ENCODE data around the gene ARHGAP44.

ARHGAP44 gene, protein sequence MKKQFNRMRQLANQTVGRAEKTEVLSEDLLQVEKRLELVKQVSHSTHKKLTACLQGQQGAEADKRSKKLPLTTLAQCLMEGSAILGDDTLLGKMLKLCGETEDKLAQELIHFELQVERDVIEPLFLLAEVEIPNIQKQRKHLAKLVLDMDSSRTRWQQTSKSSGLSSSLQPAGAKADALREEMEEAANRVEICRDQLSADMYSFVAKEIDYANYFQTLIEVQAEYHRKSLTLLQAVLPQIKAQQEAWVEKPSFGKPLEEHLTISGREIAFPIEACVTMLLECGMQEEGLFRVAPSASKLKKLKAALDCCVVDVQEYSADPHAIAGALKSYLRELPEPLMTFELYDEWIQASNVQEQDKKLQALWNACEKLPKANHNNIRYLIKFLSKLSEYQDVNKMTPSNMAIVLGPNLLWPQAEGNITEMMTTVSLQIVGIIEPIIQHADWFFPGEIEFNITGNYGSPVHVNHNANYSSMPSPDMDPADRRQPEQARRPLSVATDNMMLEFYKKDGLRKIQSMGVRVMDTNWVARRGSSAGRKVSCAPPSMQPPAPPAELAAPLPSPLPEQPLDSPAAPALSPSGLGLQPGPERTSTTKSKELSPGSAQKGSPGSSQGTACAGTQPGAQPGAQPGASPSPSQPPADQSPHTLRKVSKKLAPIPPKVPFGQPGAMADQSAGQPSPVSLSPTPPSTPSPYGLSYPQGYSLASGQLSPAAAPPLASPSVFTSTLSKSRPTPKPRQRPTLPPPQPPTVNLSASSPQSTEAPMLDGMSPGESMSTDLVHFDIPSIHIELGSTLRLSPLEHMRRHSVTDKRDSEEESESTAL

DNA sequence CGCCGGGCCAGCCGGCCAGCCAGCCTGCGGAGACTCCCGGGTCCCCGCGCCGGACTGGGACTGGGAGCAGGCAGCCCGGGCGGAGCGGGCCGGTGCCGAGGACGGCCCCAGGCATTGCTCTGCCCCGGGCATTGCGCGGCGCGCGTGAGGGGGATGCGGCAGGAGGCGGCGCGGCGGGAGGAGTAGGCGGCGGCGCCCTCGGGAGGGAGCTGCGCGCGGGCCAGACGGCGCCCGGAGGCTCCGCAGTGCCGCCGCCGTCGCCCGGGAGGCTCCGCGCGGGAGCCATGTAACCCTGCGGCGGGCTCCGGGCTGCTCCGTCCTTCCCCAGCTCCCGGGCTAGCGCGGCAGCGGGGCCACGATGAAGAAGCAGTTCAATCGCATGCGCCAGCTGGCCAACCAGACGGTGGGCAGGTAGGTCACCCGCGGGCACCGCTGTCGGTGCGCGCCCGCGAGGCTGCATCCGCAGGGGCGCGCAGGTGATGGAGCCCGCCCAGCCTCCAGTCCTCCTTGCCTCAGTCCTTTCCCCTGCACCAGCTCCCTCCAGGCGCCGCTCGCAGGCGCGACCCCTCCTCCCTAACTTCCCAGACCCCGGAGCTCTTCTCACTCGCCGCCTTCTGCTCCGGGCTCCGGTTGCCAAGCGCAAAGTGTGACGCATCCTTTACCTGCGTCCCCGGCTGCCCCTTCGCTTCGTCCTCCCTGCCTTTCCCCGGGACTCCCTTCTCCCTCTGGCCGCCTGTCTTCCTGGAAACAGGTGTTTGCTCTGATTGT is at the start of gene ARHGAP44:
Gene ARHGAP44, plus strand, starts transcription at position 18 of the 768 bp plus-strand sequence. Its CDS starts 341 bp downstream, at position 359.
- peak; percentile 53 for DNase-seq (ENCODE audit: low spot score)

DNA sequence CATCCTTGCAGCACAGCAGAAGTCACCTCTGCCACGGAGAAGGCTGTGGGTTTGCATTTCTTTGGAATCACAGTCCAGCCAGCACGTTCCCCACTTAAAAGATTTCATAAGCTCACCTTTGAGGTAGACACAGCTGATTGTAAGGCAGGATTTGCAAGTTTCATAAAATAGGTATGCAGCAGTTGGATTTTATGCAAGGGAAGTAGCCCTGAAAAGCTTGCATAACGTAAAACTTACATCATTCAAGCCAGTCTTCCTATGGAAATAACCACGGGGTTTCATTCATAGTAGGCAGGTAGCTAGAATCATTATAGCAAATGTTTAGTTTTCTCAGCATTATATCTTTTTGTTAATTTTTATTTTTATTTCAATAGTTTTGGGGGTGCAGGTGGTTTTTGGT is 49.8 kb upstream of the ARHGAP44 start:
- no peak for DNase-seq (ENCODE audit: low spot score)

DNA sequence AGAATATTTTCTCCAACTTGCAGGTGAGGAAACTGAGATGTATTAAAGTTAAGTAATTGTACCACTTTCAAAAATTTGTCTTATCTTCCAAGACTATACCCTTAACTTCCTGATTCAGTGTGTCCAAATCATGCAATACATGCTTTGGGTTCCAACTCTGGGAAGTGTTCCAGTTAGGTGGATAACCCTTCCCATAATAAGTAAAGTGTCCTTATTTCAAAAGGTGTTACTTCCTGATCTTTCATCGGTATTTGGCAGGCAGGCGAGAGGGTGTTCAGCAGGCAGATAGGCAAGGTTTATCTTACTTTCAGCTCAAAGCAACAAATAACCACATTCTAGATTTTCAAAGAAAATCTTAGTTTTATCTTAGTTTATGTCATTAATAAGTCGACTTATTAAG is 46.3 kb upstream of the ARHGAP44 start:
- no peak for DNase-seq (ENCODE audit: low spot score)

DNA sequence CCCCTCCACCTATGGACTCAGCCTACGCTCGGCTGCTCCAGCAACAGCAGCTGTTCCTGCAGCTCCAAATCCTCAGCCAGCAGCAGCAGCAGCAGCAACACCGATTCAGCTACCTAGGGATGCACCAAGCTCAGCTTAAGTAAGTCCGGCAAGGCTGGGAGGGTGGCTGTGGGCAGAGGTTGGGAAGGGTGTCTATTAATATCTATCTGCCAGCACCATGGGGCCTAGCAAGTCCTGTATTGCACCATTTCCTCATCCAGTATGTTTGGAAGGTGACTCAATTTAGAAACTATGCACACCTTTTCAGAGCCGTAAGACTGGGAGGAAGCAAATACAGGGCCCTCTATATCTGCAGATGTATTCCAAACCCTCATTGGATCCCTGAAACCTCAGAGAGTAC is 45.0 kb upstream of the ARHGAP44 start:
- no peak for DNase-seq (ENCODE audit: low spot score)

DNA sequence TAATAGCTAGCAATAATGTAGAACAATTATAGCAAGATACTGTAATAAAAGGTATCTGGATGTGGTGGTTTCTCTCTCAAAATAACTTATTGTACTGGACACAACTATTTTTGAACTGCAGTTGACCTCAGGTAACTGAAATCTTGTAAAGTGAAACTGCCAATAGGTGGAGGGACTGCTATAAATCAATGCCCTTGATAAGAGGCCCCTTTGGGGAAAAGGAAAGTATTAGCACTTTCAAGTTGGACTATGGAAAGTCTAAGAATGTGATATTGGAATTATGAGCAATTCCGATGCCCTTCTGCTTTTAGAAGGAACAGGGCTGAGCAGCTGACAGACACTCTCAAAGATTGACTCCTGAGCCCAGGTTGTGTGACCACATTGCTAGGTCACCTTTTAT is 44.5 kb upstream of the ARHGAP44 start:
- DNase-seq (ENCODE audit: low spot score), result no peak

DNA sequence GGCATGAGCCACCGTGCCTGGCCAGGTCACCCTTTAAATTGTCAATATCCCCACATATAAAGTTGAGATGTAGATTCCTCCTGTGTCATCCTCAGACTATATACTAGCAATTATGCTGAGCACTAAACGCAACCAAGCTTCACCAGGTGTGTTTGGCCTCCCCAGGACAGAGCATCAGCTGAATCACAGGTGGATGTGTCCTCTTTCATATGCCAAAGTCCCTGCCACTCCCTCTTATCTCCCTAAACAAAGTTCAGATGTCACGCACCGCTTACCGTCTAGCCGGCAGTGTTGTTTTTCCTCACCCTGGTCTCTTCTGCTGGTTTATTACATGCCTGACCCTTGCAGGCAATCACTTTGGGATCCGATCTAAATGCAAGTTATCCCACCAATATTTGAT is 43.8 kb upstream of the ARHGAP44 start:
- no peak for DNase-seq (ENCODE audit: low spot score)

DNA sequence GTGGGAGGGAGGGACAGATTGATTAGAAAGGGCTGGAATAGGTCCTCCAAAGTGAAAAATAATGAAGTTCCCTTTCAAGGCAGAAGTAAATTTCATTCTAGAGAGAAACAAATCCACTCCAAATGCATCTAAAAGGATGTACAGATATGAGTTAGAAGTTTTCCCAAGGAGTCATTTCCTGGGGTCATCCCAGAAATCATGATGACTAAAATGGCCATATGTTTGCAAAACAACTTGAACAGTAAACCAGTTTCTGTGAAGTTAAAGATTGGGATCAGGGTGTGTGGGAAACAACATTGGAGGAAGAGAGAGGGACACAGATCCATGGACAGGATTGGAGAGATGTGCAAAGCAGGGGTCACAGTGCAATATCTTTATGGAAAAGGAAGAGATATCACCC is 32.5 kb upstream of the ARHGAP44 start:
- no peak for DNase-seq (ENCODE audit: low spot score)

DNA sequence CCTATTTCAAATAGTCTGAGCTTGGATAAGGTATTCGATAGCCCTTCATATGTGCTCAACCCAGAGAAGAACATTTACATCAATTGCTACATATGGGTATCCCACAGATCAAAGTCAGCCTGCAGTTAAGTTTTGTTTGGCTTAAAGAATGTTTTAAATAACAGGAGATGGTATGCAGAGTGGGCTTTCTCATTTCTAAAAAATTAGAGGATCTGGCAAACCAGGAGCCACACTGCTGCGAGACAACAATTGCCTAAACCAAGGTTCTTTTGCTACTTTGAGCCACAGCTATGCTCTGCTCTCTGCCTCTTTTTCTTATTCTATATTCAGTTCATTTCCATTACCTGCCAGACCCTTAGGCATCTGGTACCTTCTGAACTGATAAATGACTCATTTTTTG is 30.2 kb upstream of the ARHGAP44 start:
- DNase-seq (ENCODE audit: low spot score), result no peak

DNA sequence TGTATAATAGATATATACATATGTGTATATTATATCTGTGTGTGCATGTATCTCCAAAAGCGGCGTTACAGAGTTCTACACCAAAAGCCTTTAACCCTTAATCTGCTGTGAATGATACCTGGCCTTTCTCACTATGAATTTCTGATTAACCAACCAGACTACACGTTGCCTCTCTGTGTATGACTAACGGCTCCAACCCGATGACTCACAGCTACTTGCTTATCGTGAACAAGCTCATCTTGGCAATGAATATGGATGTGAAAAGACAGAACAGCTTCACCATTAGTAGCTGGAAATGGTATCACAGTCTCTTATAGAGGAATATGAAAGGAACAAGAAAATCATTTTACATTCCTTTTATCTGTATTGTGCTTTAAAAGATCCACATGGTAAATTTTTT is 23.8 kb upstream of the ARHGAP44 start:
- DNase-seq (ENCODE audit: low spot score), result peak; percentile 31

DNA sequence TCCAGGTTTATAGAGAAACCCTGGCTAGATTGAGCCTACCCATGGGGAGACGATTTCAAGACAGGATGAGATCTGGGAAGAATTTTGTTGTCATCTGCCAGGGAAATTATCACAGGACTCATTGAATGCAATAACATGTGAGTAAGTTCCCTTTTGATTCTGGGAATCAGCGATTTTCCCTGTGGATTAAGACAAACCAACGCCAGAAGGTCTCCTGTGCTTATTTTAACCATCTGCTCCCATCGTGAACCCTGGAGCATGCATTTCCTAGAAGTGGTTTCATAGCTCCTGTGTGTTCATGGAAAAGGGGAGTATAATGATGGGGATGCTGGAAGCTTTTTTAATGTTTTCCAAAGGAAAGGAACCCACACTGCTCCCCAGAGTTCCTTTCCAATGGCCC is 21.0 kb upstream of the ARHGAP44 start:
- DNase-seq (ENCODE audit: low spot score), result no peak

DNA sequence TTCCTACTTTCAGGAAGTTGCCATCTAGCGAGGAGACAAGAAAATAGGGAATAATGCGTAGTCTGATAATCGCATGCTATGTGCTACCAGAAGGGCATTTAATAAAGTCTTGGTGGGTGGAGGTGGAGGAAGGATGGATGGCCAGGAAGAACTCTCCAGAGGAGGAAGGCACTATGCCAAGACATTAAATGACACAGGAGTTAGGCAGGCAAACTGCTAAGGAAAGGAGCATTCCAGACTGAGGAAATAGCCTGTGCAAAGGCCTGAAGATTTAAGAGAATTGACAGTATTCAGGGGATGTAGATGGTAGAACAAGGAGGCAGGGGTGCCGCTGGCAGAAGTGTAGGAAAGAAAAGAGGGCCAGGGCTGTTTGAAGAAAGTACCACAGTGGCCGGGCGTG is 19.3 kb upstream of the ARHGAP44 start:
- no peak for DNase-seq (ENCODE audit: low spot score)

DNA sequence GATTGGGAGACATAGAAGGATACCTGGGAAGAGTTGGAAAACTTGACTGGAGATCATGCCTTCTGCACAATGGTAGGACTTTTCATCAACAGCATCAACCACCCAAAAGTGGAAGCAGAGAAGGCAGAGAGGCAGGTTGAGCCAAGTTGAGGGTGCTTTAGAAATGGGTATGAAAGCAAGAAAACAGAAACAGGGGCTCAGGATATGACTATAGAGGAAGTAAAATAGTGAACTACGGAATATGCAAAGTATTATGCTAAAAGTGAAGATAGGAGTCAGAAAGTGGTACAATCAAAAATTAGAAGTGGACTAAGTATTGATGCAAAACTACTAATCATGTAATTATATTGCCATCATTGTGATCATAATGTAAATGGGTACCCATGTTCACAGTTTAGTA is 16.1 kb upstream of the ARHGAP44 start:
- no peak for DNase-seq (ENCODE audit: low spot score)

DNA sequence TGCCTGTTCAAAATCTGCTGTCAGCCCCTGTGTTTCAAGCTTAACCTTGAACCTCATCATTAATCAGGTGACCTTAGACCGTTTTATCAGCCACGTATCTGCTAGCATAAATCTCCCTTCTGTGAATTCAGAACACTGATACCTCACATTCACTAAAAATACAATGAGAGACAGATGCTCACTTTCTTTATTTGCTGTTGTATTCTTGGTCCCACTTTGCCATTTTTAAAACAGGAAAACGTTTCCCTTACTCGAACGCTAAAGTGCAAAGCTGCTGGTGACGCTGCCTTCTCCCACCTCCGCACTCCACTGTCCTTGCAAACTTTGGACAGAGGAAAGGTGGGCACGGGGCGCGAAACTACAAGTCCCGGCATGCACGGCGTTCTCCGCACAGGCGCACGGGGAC is 220 bp upstream of the ARHGAP44 start:
- no peak for DNase-seq (ENCODE audit: low spot score)

DNA sequence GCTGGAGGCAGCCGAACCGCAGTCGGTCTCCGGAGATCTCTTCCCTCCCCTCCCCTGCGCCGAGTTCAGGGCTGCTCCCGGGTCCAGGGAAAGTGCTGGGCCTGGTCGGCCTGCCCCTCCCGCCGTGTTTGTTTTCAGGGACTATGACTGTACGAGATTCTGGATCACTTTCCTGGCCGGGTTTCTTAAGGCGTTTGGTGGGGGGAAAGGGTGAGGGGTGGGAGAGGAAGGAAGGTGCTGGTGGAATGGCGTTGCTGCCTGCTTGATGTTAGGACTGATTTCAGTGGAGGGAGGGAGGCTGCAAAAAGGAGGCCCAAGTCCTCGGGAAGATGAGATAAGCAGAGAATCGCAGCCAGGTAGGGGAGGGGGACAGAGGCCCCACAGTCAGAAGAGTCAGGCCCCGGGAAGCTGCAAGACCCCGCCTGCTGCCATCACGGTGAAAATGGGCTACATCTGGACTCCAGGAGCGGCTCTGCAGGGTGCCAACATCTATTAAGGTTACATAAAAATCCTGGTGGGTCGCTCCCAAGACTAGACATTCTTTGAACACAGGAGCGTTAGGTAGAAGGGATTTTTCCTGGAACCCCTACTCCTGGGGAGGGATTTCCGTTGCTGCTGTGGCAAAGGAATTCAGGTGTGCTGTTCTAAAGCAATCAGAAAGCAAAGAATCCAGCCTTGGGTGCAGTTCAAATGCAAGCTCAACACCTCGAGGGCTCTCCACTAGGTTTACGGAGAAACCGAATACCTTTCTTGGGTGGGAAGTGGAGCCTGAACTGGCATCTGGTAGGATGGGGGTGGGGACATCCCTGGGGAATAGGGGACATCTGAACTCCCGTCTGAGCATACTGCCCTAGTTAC is 1.2 kb downstream of the ARHGAP44 start:
- DNase-seq (ENCODE audit: low spot score), result no peak

DNA sequence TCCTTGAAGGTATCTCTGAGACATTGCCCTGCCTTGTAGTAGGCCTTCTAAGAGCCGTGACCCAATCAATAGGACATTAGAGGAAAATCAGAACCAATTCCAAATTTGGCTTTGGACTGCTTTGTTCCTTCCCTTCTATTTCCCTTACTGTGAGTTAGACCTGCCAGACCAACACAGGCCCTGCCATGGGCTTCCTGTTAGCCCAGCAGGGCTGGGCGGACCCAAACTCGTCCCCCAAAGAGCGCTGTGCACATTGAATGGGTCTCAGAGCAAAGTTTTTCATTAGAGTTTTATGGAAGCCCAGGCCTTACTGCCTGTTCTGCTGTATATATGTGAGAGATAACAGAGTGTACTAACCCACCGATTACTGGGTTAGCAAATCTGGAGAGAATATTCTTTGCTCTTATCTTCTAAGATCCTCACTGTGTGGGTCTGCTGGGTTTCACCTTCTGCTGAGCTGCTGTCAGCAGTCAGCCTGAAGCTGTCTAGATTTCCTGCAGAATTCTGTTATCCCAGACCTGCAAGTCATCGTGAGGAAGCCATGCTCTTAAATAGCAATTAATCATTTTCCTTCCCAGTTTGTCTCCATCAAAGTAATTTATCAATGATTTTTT is 5.7 kb downstream of the ARHGAP44 start:
- DNase-seq (ENCODE audit: low spot score), result no peak

DNA sequence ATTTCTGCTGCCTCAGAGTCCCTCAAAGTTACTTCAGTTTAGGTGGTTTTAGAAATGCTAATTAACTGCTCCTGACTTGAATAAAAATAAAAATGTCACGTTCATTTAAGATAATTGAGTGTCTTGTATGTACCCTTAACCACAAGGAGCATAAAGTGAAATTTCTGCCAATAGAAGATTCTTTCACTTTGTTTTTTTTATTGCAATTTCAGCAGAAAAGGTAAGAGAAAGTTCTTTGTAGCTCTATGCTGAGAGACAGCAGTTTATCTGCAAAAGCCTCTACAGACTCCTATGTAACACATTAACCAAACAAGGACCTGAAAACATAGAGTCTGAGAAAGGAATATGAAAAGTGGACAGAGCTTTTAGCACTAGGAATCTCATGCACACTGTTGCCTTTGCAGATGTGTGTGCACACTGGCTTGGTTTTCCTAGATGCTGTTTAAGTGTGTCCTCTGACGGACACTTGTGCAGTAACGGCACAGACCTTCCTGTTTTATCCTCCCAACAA is 11.6 kb downstream of the ARHGAP44 start:
- no peak for DNase-seq (ENCODE audit: low spot score)

DNA sequence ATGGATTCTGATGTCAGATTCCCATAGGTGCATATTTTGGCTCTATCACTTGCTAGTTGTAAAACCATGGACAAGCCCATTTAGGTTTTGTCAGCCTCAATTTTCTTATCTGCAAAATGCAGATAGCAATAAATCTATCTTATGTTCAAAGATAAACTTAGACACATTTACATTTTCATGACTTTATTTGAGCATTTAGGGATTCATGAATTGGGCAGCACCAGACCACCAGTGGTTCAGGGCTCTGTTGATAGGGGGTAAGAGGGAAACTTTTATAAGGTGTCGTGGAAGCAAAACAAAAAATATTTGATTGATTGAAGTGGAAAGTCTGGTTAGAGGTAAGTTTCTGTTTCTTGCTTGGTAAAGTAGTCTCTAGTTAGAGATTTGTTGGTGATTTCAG is 17.3 kb downstream of the ARHGAP44 start:
- no peak for DNase-seq (ENCODE audit: low spot score)

DNA sequence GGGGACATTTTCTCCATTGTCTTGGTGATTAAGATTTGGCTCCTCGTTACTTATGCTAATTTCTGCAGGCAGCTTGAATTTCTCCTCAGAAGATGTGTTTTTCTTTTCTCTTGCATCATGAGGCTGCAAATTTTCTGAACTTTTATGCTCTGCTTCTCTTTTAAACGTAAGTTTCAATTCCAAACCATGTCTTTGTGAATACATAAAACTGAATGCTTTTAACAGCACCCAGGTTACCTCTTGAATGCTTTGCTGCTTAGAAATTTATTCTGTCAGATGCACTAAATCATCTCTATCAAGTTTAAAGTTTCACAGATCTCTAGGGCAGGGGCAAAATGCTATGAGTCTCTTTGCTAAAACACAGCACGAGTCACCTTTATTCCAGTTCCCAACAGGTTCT is 19.4 kb downstream of the ARHGAP44 start:
- no peak for DNase-seq (ENCODE audit: low spot score)

DNA sequence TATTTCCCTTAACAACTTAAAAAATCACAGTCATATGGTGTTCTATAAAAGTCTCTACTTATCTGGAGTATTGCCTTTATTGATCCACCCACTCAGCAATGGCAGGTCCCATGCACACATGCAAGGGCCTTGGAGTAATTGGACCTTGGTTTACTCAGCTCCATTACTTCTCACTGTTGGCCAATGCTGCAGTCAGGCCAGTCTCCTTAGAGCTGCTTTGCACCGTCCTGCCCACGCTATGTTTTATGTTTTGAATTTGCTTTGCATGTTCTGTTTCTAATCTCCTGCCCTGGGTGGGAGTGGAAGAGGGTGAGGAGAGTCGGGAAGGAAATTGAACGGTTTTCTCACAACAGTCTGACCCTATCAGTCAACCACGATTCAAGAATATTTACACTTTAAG is 23.6 kb downstream of the ARHGAP44 start:
- no peak for DNase-seq (ENCODE audit: low spot score)

DNA sequence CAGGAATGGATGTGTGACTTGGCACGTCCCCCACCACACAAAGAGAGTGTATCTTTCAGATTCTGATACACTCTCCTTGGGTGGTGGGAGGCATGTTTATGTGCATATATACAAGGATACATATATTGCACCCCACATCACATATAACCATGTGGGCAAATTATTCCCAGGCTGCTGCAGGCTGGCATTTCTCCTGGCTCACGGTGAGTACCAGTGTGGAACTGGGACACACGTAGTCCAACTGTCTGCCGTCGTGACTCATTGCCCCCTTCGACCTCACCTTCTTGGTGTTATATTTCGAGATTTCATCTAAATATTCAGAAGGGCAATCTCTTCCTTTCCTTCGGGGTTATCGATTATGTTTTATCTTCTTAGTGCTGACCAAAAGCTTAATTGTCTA is 24.4 kb downstream of the ARHGAP44 start:
- DNase-seq (ENCODE audit: low spot score), result no peak

DNA sequence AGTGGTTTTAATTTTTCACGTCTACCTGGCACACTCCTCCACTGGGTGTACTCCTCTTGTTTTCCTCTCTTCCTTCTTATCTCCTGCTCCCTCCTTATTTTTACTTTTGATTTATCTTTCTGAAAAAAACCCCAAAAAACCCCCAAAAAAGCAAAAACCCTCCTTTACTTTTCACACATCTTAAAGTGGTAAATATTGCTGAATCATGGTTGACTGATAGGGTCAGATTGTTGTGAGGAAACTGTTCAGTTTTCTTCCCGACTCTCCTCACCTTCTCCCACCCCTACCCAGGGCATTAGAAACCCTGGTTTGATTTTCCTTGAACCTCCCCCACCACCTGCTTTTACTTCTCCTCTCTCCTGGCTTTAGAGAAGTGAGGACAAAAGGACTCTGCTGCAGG is 25.4 kb downstream of the ARHGAP44 start:
- DNase-seq (ENCODE audit: low spot score), result no peak
